ENCODE measurements around the gene DUOXA1.
"Not testable (repeated sequence)": the region's sequence is repeated elsewhere in the genome, so short reads cannot be mapped to it uniquely, and the experiment has no call there.

The DUOXA1 gene

GRCh38 chr15:45150481-45150880, 20.8 kb upstream of the DUOXA1 start:
- no peak for FAIRE-seq

- no peak for FAIRE-seq
Measured at GRCh38 chr15:45149060-45149459, 19.4 kb upstream of the DUOXA1 start.

- FAIRE-seq: no peak
Measured at GRCh38 chr15:45148076-45149059, 18.7 kb upstream of the DUOXA1 start.

- no peak for FAIRE-seq
Measured at GRCh38 chr15:45147606-45148005, 17.9 kb upstream of the DUOXA1 start.

- FAIRE-seq: no peak
Measured at GRCh38 chr15:45146405-45146804, 16.7 kb upstream of the DUOXA1 start.

GRCh38 chr15:45144775-45145174, 15.1 kb upstream of the DUOXA1 start:
- FAIRE-seq: no peak

- FAIRE-seq: no peak
Measured at GRCh38 chr15:45143946-45144345, 14.3 kb upstream of the DUOXA1 start.

- no peak for FAIRE-seq
Measured at GRCh38 chr15:45143056-45143455, 13.4 kb upstream of the DUOXA1 start.

- no peak for FAIRE-seq
Measured at GRCh38 chr15:45141386-45141785, 11.7 kb upstream of the DUOXA1 start.

GRCh38 chr15:45140557-45141250, 11.0 kb upstream of the DUOXA1 start:
- no peak for FAIRE-seq

GRCh38 chr15:45139770-45140169, 10.1 kb upstream of the DUOXA1 start:
- no peak for FAIRE-seq

GRCh38 chr15:45138814-45139765, 9.4 kb upstream of the DUOXA1 start:
- FAIRE-seq: no peak

- FAIRE-seq: no peak
Measured at GRCh38 chr15:45137703-45138102, 8.0 kb upstream of the DUOXA1 start.

- FAIRE-seq: no peak
Measured at GRCh38 chr15:45136378-45136764, 6.7 kb upstream of the DUOXA1 start.

- not testable (repeated sequence) for FAIRE-seq
Measured at GRCh38 chr15:45135705-45136377, 6.2 kb upstream of the DUOXA1 start.

- no peak for FAIRE-seq
Measured at GRCh38 chr15:45134682-45135604, 5.3 kb upstream of the DUOXA1 start.

GRCh38 chr15:45134046-45134445, 4.4 kb upstream of the DUOXA1 start:
- no peak for FAIRE-seq

- FAIRE-seq: no peak
Measured at GRCh38 chr15:45133561-45133920, 3.9 kb upstream of the DUOXA1 start.

- no peak for FAIRE-seq
Measured at GRCh38 chr15:45132844-45133560, 3.3 kb upstream of the DUOXA1 start.

GRCh38 chr15:45131510-45131909, 1.8 kb upstream of the DUOXA1 start:
- FAIRE-seq: no peak

All from colon (tissue), 2 donors.